A673 (cell line): ENCODE results near the gene CCDC40. TPM values are rescaled to one million over a fixed set of nuclear protein-coding genes. Genes with fewer than 3 reads are reported as not detected.

ENCODE experiments used
- BruUV-seq: library from RNA; stranded (reverse); fragments of 400-500 nt; replicated peaks from 2 replicates; lab custom pipeline; 2021; lab: Mats Ljungman, UMichigan
- CTCF ChIA-PET: fragments of 300-600 bp; sonication (Branson Sonifier 250); formaldehyde crosslinking; loops from one replicate; lab custom pipeline; 2022; ENCODE audit warnings: antibody characterized with exemption; lab: Charles Lee
- POLR2A ChIA-PET: fragments of 300-600 bp; sonication (Branson Sonifier 250); formaldehyde crosslinking; loops from one replicate; lab custom pipeline; 2022; ENCODE audit warnings: antibody characterized with exemption; ENCODE audit not compliant: low non-redundant PET; lab: Charles Lee
- DNase-seq: peaks from one replicate; pipeline ENCODE4 v3.0.0-alpha.2; 2015; ENCODE audit warnings: low spot score
- H3K27ac ChIP-seq: fragments of 200-600 bp; sonication (generic); 2 replicates; pipeline ENCODE4 v1.5.1; 2016; ENCODE audit warnings: mixed run types, low read depth, mild to moderate bottlenecking, mixed read lengths, antibody characterized with exemption, low read length; ENCODE audit not compliant: poor library complexity, severe bottlenecking
- H3K27me3 ChIP-seq: fragments of 200-600 bp; sonication (generic); replicated peaks from 2 replicates; pipeline ENCODE4 v1.6.1; 2017; ENCODE audit warnings: mixed run types, low read depth, mild to moderate bottlenecking, mixed read lengths, antibody characterized with exemption, low read length; ENCODE audit not compliant: insufficient read depth, poor library complexity
- H3K36me3 ChIP-seq: fragments of 200-600 bp; sonication (generic); 2 replicates; pipeline ENCODE4 v1.6.1; 2016; ENCODE audit warnings: mixed run types, mild to moderate bottlenecking, mixed read lengths, antibody characterized with exemption, low read length; ENCODE audit not compliant: insufficient read depth, poor library complexity, severe bottlenecking
- H3K4me1 ChIP-seq: fragments of 200-600 bp; sonication (generic); 2 replicates; pipeline ENCODE4 v1.6.1; 2017; ENCODE audit warnings: mixed run types, mild to moderate bottlenecking, mixed read lengths, antibody characterized with exemption, low read length; ENCODE audit not compliant: insufficient read depth, poor library complexity, severe bottlenecking
- H3K4me3 ChIP-seq: fragments of 200-600 bp; sonication (generic); 2 replicates; pipeline ENCODE4 v1.5.1; 2016; ENCODE audit warnings: low read depth, mixed run types, mild to moderate bottlenecking, mixed read lengths, low read length; ENCODE audit not compliant: poor library complexity, severe bottlenecking
- H3K9me3 ChIP-seq: fragments of 200-600 bp; sonication (generic); 2 replicates; pipeline ENCODE4 v1.6.1; 2016; ENCODE audit warnings: mixed run types, low read depth, mild to moderate bottlenecking, mixed read lengths, antibody characterized with exemption, low read length; ENCODE audit not compliant: poor library complexity, severe bottlenecking
- CTCF ChIP-seq: fragments of 300-800, 200-600 bp; sonication (generic); conservative IDR thresholded peaks from 2 replicates; pipeline ENCODE4 v1.5.1; 2017; ENCODE audit warnings: low read depth, mild to moderate bottlenecking, antibody characterized with exemption, low read length, moderate library complexity, mixed read lengths
- EZH2 ChIP-seq: fragments of 200-600 bp; sonication (generic); IDR thresholded peaks from 2 replicates; pipeline ENCODE4 v1.6.1; 2017; ENCODE audit warnings: borderline replicate concordance, low read depth, mild to moderate bottlenecking, mixed read lengths, antibody characterized with exemption, low read length; ENCODE audit not compliant: poor library complexity, severe bottlenecking
- intact Hi-C: fragments of 100-400 bp; cut with micrococcal nuclease; formaldehyde crosslinking; loops from one replicate; pipeline ENCODE4 v1.10.0; 2022; ENCODE audit not compliant: unreplicated experiment
- total RNA-seq: library from RNA; stranded (reverse); gene quantifications from 2 replicates; pipeline ENCODE4 v1.2.3, GENCODE V29; 2021

Gene CCDC40
- total RNA-seq, 1 experiment from 2014 or later, result 3.5 TPM

- H3K27ac ChIP-seq, result no peak overlapping the region
- H3K9me3 ChIP-seq, result no peaks in the 10 kb centered on the region
- no peak for DNase-seq
- H3K36me3 ChIP-seq, result no peaks in the 10 kb centered on the region
- no peaks in the 10 kb centered on the region for H3K4me1 ChIP-seq
- no peak overlapping the region for H3K4me3 ChIP-seq
- CTCF ChIA-PET, result interaction anchor here (0.6 to 1.8 kb wide), 2 partner anchors 13 to 107 kb away, joined by 3 to 5 read pairs; partner anchors contain the start of gene GAA
- TF ChIP-seq EZH2 (no peak), CTCF (no peak)
- POLR2A ChIA-PET, result no interaction called here
- BruUV-seq, result no TSS peak
- intact Hi-C loops, result no loop called here
- no peaks in the 10 kb centered on the region for H3K27me3 ChIP-seq
Observed at GRCh38 chr17:80114758-80115157, 78.3 kb downstream of the CCDC40 start.

- TF ChIP-seq CTCF (no peak), EZH2 (no peak)
- no peak for DNase-seq
- CTCF ChIA-PET, result interaction anchor here (0.6 to 1.8 kb wide), 2 partner anchors 13 to 107 kb away, joined by 3 to 5 read pairs; partner anchors contain the start of gene GAA
- no peak overlapping the region for H3K27ac ChIP-seq
- H3K27me3 ChIP-seq, result no peaks in the 10 kb centered on the region
- intact Hi-C loops, result no loop called here
- POLR2A ChIA-PET, result no interaction called here
- no peaks in the 10 kb centered on the region for H3K36me3 ChIP-seq
- H3K4me1 ChIP-seq, result no peaks in the 10 kb centered on the region
- H3K9me3 ChIP-seq, result no peaks in the 10 kb centered on the region
- BruUV-seq, result no TSS peak
- H3K4me3 ChIP-seq, result no peak overlapping the region
Observed at GRCh38 chr17:80115159-80115558, 78.7 kb downstream of the CCDC40 start.

GRCh38 chr17:80116276-80116920 lies 80.0 kb downstream of the CCDC40 start:
- Histone ChIP-seq H3K27me3 (no peaks in the 10 kb centered on the region), H3K4me1 (no peaks in the 10 kb centered on the region), H3K36me3 (no peaks in the 10 kb centered on the region), H3K27ac (no peak overlapping the region), H3K4me3 (no peak overlapping the region), H3K9me3 (no peaks in the 10 kb centered on the region)
- ChIA-PET CTCF (interaction anchor here (0.7 kb wide), 1 partner anchor 15 kb away, joined by 4 read pairs; the partner anchor contains the start of gene GAA), POLR2A (no interaction called here)
- BruUV-seq, result no TSS peak
- intact Hi-C loops, result no loop called here
- no peak for DNase-seq
- TF ChIP-seq EZH2, result no peak
- TF ChIP-seq CTCF, result no peak
